SU-DHL-6 (cell line): Measurements from ENCODE around the gene SLAIN2.

Experiments used
- CTCF ChIP-seq: fragments of 200-600 bp; sonication (generic); IDR thresholded peaks from one replicate; pipeline ENCODE4 v1.5.1; 2017; ENCODE audit warnings: antibody characterized with exemption, mild to moderate bottlenecking, low read length, moderate library complexity; ENCODE audit not compliant: insufficient read depth, poor library complexity, severe bottlenecking
- EZH2phosphoT487 ChIP-seq: fragments of 200-600 bp; sonication (generic), shearing (Covaris generic); conservative IDR thresholded peaks from 2 replicates; pipeline ENCODE4 v1.6.1; 2018; ENCODE audit warnings: mild to moderate bottlenecking, antibody characterized with exemption, low read length, moderate library complexity, mixed read lengths

DNA sequence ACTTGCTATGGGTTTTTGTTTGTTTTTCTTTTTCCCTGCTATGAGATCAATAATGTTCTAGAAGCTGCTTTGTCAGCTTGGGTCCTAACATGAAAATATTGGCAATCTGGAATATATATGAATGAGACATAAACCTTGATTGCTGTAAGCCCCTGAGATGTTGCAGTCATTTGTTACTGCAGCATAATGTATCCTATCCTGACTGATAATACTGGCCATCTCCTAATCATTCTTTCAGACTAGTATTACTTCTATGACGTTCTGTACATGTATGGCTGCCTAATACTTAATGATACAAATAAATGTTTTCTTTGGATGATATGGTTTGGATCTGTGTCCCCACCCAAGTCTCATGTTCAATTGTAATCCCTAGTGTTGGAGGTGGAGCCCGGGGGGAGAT, 19.3 kb upstream of the SLAIN2 start:
- TF ChIP-seq CTCF, result no peak
- TF ChIP-seq EZH2phosphoT487, result no peak
